Skin epidermis (tissue), 12 donors: Measurements from ENCODE around the gene PITPNM3.
A peak's percentile ranks its signal among the peaks of the same experiment; 100 is the strongest.

Source experiments
- H3K27ac ChIP-seq, 21 experiments: fragments of 200-600 bp; sonication (generic) in 11 of 21; one replicate each; pipeline ENCODE4 v1.5.0; 2020; ENCODE audit warnings: mild to moderate bottlenecking in 3 of 21, inconsistent platforms in 2 of 21, moderate library complexity in 2 of 21
- H3K4me3 ChIP-seq, 7 experiments: fragments of 200-600 bp; sonication (generic) in 2 of 7; one replicate each; pipeline ENCODE4 v1.5.0; 2020; ENCODE audit warnings: inconsistent platforms in 2 of 7, mild to moderate bottlenecking in 2 of 7, moderate library complexity in 1 of 7

Gene PITPNM3

DNA sequence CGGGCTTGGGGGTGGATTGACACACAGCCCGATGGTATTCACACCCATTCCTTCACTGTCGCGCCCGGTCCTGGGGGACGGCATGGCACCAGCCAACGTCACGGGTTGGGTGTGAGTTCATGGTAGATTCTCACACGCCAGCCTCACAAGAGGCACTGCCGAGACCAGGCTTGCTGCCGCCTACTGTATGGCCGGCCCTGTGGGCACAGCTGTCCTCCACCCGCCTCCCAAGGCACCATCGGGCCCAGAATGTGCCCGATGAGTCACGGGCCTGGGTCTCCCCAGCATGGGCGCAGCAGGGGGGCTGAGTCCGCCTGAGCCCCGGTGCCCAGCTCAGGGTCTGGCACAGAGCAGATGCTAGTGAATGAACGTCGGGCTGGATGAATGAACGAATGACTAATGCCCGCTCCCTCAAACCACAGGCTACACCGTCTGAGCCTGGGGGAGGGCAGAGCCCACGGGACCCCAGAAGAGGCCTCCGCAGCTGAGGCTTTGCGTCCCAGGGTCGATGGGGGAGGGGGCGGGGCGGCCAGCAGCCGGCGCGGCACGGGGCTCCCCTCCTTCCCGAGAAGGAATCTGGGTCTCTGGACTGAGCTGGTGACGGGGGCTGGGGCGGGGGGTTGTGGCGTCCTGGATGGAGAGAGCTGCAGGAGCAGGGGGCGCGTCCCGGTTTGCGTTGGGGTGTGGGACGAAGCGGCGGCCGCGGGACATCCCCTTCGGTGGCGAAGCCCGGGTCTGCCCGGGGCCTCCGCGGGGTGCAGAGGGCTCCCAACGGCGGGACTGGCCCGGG lies 829 bp downstream of the PITPNM3 start:
- Histone ChIP-seq H3K27ac (peak overlapping the region in 20 of 21 experiments; percentile 20 to 90 (median 79)), H3K4me3 (peak overlapping the region; percentile 39 to 63 (median 53))

- Histone ChIP-seq H3K4me3 (peak overlapping the region; percentile 39 to 63 (median 53)), H3K27ac (peak overlapping the region in 20 of 21 experiments; percentile 20 to 90 (median 79))
Observed at GRCh38 chr17:6554871-6555330, 1.5 kb downstream of the PITPNM3 start.

DNA sequence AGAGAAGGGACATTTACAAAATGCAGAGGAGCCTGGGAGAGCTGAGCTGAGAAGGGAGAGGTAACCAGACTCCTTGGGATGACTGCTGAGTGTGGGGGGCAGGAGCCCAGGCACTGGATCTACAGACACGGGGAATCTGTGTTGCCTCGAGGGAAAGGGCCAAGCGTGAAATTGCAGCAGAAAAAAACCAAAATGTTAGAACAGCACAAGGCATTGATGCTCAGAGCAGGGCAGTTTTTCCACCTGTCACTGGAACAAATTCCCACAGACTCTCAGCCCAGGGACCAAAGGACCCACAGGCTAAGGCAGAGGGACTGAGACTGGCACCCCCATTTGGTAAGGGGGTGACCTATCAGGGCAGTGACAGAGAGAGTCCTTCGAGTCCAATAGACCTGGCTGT lies 2.0 kb downstream of the PITPNM3 start:
- Histone ChIP-seq H3K4me3 (peak overlapping the region in 1 of 7 experiments; percentile 63), H3K27ac (peak overlapping the region in 12 of 21 experiments; percentile 20 to 90 (median 82))

DNA sequence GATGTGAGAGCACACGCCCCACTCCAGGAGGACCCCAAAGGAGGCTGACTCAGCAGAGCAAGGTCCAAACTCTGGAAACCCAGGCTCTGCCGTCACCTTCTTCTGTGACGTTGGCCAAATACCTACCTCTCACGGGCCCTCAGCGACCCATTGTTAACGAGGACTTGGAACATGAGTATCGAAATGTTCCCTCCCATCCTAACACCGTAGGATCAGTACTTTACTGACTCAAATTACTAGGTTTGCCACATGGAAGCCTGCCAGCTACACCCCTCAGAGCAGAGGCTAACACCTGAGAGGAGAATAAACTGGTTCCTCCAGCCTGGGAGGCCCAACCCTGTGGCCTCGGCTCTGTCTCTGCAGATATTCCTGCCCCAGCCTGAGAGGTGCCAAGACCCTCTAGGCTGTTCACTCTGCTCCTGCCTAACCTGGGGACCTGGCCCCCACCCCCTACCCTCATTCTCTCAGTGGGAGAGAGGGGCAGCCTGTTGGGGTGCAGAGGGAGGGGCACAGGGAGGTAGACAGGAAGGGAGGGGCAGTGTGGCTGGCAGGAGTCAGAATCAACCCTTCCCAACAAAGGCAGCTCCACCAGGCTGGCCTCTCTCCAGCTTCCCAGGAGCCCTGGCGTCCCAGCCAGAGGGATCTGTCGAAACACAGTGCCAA lies 4.4 kb downstream of the PITPNM3 start:
- no peak overlapping the region for H3K4me3 ChIP-seq
- peak overlapping the region in 20 of 21 experiments; percentile 42 to 82 (median 67) for H3K27ac ChIP-seq

DNA sequence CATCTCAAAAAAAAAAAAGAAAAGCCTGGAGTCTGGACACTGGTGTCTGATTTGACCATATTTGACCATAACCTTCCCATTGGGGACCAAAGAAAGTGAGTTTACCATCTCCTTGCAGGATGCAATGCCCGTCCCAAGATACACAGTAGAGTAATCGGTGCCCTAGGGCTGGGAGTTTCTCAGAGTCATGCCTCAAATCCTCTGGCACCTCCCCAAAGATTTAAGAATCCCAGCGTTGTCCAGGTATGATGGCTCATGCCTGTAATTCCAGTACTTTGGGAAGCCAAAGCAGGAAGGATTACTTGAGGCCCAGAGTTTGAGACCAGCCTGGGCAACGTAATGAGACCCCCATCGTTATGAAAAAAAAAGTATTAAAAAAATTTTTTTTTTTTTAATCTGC lies 5.0 kb downstream of the PITPNM3 start:
- Histone ChIP-seq H3K27ac (peak overlapping the region in 17 of 21 experiments; percentile 35 to 82 (median 65)), H3K4me3 (no peak overlapping the region)

- Histone ChIP-seq H3K27ac (peak overlapping the region in 3 of 21 experiments; percentile 15 to 31 (median 25)), H3K4me3 (no peak overlapping the region)
Observed at GRCh38 chr17:6549384-6550036, 6.8 kb downstream of the PITPNM3 start.

DNA sequence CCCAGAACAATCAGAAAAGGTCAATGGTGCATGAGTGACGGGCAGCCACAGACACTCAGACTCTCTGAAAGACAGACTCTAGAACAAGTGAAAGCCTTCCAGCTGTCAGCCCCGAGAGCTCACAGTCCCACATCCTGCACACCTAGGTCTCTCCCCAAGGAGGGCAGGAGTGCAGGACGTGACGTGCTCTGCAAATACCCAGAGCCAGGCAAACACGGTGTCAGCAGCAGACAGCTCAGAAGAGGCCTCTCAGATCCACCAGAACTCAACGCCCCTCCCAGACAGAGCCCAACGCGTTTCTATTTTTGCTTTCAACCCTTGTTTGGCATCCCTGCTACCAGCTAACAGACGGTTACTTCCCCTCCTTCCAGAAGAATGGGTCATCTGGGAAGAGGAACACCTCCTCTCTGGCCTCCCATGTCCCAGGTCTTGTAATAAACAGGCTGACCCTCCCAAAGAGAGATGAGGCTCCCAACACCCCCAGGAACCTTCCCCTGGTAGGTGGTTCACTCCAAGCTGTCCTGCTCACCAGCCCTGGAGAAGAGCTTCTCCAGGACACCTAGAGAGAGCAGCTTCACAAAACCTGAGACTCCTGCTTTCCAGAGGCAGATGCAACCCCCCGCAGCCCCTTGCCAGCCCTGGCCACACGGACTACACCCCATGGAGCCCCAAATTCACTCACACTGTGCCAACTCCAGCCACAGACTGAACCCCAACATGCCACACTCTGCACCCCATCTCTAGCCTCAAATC lies 7.6 kb downstream of the PITPNM3 start:
- Histone ChIP-seq H3K27ac (peak overlapping the region in 5 of 21 experiments; percentile 15 to 57 (median 31)), H3K4me3 (no peak overlapping the region)

DNA sequence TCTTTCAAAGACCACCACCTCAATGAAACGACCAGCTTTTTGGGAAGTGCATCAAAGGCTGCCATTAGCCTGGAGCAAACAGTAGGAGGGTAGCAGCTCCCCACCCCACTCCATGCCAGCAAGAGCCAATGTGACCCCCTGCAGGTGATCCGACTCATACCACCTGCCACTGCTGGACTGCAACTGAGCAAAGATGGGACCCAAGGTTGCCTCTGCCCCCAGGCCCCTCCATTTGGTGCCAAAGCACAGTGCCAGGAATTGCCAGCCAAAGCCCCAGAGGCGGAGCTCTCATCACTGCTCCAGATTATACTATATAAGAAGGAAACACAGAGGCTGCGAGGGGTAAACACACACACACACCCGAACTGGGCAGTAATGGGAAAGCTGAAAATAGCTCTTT lies 8.3 kb downstream of the PITPNM3 start:
- Histone ChIP-seq H3K27ac (no peak overlapping the region), H3K4me3 (no peak overlapping the region)

GRCh38 chr17:6547336-6547735 lies 9.0 kb downstream of the PITPNM3 start:
- H3K27ac ChIP-seq = no peak overlapping the region
- no peak overlapping the region for H3K4me3 ChIP-seq

DNA sequence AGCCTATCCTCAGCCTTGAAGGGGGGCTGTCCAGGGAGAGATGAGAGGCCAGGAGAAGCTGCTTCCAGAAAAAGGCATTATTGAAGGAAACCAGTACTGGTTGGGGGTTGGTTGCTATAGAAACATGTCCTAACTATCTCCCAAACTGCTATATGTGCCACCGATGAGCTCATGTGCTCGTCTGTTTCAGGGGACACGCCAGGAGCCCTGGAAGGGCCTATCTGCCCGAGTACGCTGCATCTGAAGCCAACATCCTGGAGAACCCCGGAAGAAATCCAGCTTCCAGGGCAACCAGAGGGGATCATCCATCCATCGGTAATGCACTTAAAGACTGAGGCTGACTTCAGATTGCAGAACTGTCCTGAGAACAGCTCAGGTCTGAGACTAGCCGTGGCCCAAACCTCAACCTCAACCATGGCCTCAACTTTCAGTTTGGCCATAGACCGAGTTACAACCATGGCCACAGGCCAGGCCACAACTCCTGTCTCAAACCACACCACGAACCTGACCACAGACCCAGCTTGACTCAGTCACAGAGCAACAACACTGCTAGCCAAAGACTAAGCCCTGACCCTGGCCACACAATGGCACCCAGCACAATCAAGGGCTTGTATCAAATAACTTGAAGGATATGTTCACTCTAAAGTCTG lies 10.2 kb downstream of the PITPNM3 start:
- H3K4me3 ChIP-seq = no peak overlapping the region
- H3K27ac ChIP-seq = no peak overlapping the region

DNA sequence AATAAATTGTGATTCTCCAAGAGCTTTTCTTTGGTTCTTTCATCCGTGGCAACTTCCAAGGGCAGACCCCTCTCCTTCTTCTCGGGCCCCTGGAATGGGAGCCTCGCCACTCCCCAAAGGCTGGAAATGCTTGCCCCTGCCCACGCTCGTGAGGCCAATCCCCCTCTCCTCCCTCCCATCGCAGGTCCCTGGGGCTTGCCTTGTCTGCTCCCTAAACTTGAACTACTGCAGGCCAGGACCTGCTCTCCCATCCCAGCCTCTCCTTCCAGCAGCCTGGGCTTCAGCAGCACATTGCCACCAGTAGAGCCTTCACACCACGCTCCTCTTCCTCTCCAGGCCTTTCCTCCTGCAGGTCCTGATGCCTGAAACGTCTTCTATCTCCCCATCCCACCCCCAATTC lies 11.1 kb downstream of the PITPNM3 start:
- H3K27ac ChIP-seq = peak overlapping the region in 1 of 21 experiments; percentile 24

DNA sequence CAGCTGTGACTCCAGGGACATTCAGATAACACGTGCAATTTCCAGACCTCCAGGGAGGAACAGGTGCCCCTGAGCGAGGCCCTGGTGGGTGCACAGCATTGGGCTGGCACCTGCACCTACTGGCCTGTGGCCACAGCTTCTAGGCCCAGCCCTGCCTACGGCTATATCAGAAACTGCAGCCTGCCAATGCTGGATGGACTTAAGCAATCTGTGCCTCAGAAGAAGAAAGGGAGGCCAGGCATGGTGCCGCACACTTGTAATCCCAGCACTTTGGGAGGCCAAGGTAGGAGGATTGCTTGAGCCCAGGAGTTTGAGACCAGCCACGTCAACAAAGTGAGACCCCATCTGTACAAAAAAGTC lies 12.4 kb downstream of the PITPNM3 start:
- no peak overlapping the region for H3K27ac ChIP-seq
- no peak overlapping the region for H3K4me3 ChIP-seq

More for the DNA sequence above, 11.1 kb downstream of the PITPNM3 start:
- H3K4me3 ChIP-seq = no peak overlapping the region

- Histone ChIP-seq H3K4me3 (no peak overlapping the region), H3K27ac (no peak overlapping the region)
Observed at GRCh38 chr17:6543079-6544010, 13.0 kb downstream of the PITPNM3 start.

DNA sequence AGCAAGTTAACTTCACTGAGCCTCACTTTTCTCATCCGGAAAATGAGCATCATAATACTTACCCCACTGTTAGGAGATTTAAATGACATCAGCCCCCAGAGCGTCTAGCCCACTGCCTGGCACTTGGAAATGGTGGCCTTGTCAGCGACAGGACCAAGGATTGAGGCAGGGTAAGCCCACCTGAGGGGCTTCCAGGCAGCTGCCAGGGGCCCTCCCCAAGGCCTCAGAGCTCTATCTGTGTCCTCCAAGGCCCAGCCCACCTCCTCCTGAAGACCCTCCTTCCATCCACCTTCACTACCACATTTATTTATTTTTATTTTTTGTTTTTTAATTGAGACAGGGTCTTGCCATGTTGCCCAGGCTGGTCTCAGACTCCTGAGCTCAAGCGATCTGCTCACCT lies 13.8 kb downstream of the PITPNM3 start:
- Histone ChIP-seq H3K27ac (no peak overlapping the region), H3K4me3 (no peak overlapping the region)

- H3K4me3 ChIP-seq = no peak overlapping the region
Observed at GRCh38 chr17:6541886-6542285, 14.5 kb downstream of the PITPNM3 start.

GRCh38 chr17:6539871-6540270 lies 16.5 kb downstream of the PITPNM3 start:
- H3K27ac ChIP-seq = no peak overlapping the region

More at GRCh38 chr17:6541886-6542285, 14.5 kb downstream of the PITPNM3 start:
- H3K27ac ChIP-seq = no peak overlapping the region

GRCh38 chr17:6536566-6537065 lies 19.7 kb downstream of the PITPNM3 start:
- Histone ChIP-seq H3K27ac (no peak overlapping the region), H3K4me3 (no peak overlapping the region)

More at GRCh38 chr17:6539871-6540270, 16.5 kb downstream of the PITPNM3 start:
- no peak overlapping the region for H3K4me3 ChIP-seq

DNA sequence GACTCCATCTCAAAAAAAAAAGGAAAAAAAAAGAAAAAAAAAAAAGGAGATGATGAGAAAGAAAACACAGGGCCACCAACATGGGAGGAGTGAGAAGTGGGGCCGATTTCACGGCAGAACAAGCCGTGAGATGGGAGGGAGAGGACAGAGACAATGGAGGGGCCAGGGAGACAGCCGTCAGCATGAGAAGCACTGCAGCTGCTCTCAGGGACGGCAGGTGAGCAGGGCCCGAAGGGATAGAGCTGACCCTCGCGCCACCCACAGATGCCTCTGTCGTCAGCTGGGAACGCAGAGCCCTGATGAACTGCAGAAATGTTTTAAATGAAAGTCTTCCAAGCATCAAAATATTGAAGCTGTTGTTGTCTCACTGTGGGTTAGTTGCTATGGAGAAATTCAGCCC lies 20.3 kb downstream of the PITPNM3 start:
- Histone ChIP-seq H3K27ac (no peak overlapping the region), H3K4me3 (no peak overlapping the region)
